Thymus (tissue), 11 donors: ENCODE results near the gene RSPH10B2. TPM values are rescaled to one million over a fixed set of nuclear protein-coding genes. Genes with fewer than 3 reads are reported as not detected.
"Not testable (repeated sequence)": the region's sequence is repeated elsewhere in the genome, so short reads cannot be mapped to it uniquely, and the experiment has no call there.

ENCODE experiments used
- DNase-seq, 9 donors: peaks; one replicate each; pipeline ENCODE4 v3.0.0-alpha.2; 2013; ENCODE audit warnings: low spot score in 9 of 9, low read depth in 6 of 9, missing footprints in 1 of 9
- H3K27ac ChIP-seq, 2 donors: one replicate each; pipeline ENCODE4 v1.5.1; 2013; ENCODE audit warnings: control low read depth in 1 of 2, low read depth in 1 of 2, low read length in 1 of 2, mild to moderate bottlenecking in 1 of 2, moderate library complexity in 1 of 2
- H3K27me3 ChIP-seq, 2 donors: one replicate each; pipeline ENCODE4 v1.5.1; 2013; ENCODE audit warnings: low read length in 1 of 2; ENCODE audit not compliant: control insufficient read depth in 2 of 2, insufficient read depth in 1 of 2
- H3K36me3 ChIP-seq, 2 donors: one replicate each; pipeline ENCODE4 v1.5.1; 2013; ENCODE audit warnings: low read length in 1 of 2, mild to moderate bottlenecking in 1 of 2, moderate library complexity in 1 of 2; ENCODE audit not compliant: control insufficient read depth in 2 of 2, insufficient read depth in 2 of 2
- H3K4me1 ChIP-seq, 2 donors: one replicate each; pipeline ENCODE4 v1.5.1; 2013; ENCODE audit warnings: low read length in 2 of 2; ENCODE audit not compliant: control insufficient read depth in 2 of 2, insufficient read depth in 2 of 2
- H3K4me3 ChIP-seq, 2 donors: one replicate each; pipeline ENCODE4 v1.5.1; 2013; ENCODE audit warnings: low read length in 2 of 2, control low read depth in 1 of 2, mild to moderate bottlenecking in 1 of 2
- H3K9me3 ChIP-seq, 2 donors: one replicate each; pipeline ENCODE4 v1.5.1; 2013; ENCODE audit warnings: low read length in 1 of 2, mild to moderate bottlenecking in 1 of 2; ENCODE audit not compliant: control insufficient read depth in 2 of 2, insufficient read depth in 1 of 2
- WGBS: extraction: QIAGEN DNeasy Blood & Tissue Kit; methylation state at CpG from one replicate; pipeline ENCODE4 v1.1.7; 2013; 5-methylcytosine and 5-hydroxymethylcytosine counted together
- polyA plus RNA-seq: library from polyadenylated mRNA; stranded (reverse); fragments of 200-250 nt; gene quantifications from one replicate; pipeline ENCODE4 v1.2.3, GENCODE V29; 2013
- total RNA-seq: library from RNA; stranded (reverse); fragments of 120-200 nt; gene quantifications from one replicate; pipeline ENCODE4 v1.2.4, GENCODE V29; 2013
- donor health status: healthy.

The RSPH10B2 gene
- total and polyA plus RNA-seq, 2 donors: 0.14 to 0.25 TPM

DNA sequence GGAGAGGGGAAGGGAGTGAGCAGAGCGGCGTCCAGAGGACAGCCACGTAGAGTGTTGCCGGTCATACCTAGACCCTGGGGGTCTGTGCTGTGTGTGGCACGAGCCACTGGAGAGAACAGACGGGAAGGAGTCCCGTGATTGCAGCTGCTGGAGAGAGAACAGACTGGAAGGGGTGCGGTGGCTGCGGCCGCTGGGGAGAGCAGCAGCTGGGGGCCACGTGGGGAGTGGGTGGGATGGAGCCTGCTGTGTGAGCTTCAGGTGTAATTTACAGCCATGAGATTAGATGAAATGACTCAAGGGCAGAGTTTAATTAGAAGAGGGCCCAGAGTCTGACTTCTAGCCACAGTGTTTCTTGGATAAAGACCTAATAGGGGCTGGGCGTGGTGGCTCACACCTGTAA, 4.6 kb upstream of the RSPH10B2 start:
- not testable (repeated sequence) for H3K27ac ChIP-seq, H3K4me1 ChIP-seq, DNase-seq, H3K36me3 ChIP-seq, H3K9me3 ChIP-seq, H3K27me3 ChIP-seq, H3K4me3 ChIP-seq
- 99% methylated on average over 6 of the region's 12 CpGs for WGBS

- H3K9me3 ChIP-seq, H3K27ac ChIP-seq, H3K36me3 ChIP-seq, H3K4me3 ChIP-seq, H3K4me1 ChIP-seq, DNase-seq, H3K27me3 ChIP-seq: not testable (repeated sequence)
- WGBS: 99% methylated on average over 3 of the region's 6 CpGs
These were observed 3.7 kb upstream of the RSPH10B2 start for GRCh38 chr7:6750173-6750572.

- 100% methylated on average over 1 of the region's 12 CpGs for WGBS
- not testable (repeated sequence) for H3K27ac ChIP-seq, H3K4me3 ChIP-seq, DNase-seq, H3K36me3 ChIP-seq, H3K9me3 ChIP-seq, H3K27me3 ChIP-seq, H3K4me1 ChIP-seq
These were observed 7.3 kb downstream of the RSPH10B2 start for GRCh38 chr7:6761186-6761585.

DNA sequence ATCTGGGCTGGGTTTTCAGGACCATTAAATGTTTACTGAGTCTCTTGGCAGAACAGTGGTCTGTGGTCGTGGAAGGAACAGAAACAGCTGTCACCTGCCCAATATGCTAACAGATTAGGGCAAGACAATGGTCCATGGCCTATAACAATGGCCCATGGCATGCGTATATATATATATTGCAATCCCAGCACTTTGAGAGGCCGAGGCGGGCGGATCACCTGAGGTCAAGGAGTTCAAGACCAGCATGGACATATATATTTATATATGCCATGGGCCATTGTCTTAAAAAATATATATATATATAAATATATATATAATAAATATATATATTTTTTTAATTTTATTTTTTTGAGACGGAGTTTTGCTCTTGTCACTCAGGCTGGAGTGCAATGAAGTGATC, 27.7 kb downstream of the RSPH10B2 start:
- not testable (repeated sequence) for H3K4me3 ChIP-seq, H3K4me1 ChIP-seq, H3K36me3 ChIP-seq, H3K9me3 ChIP-seq, H3K27ac ChIP-seq, H3K27me3 ChIP-seq, DNase-seq
- 93% methylated on average over 6 of the region's 6 CpGs for WGBS

DNA sequence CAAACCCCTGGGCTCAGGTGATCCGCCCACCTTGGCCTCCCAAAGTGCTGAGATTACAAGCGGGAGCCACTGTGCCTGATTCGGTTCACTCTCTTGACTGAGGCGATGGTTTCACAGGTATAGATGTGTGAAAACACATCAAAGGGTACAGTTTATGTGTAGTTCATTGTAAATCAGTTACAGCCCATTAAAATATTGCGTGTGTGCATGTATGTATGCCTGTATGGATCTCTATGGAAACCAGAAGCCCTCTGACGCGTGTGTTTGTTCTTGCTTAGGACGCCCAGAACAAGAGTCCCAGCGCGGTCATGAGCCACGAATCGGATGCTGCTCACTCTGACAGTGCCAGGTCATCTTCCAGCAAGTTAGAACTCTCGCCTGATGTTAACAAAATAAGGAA, 35.5 kb downstream of the RSPH10B2 start:
- not testable (repeated sequence) for H3K27ac ChIP-seq, H3K4me1 ChIP-seq, DNase-seq, H3K4me3 ChIP-seq, H3K36me3 ChIP-seq, H3K9me3 ChIP-seq, H3K27me3 ChIP-seq
- WGBS: no CpG with 5 or more reads among the region's 13 CpGs

GRCh38 chr7:6792113-6792872, 38.4 kb downstream of the RSPH10B2 start:
- H3K27me3 ChIP-seq, H3K9me3 ChIP-seq, H3K27ac ChIP-seq, H3K4me1 ChIP-seq, H3K4me3 ChIP-seq, H3K36me3 ChIP-seq, DNase-seq: not testable (repeated sequence)
- 95% methylated on average over 8 of the region's 15 CpGs for WGBS

- not testable (repeated sequence) for H3K36me3 ChIP-seq, H3K27ac ChIP-seq, H3K27me3 ChIP-seq, DNase-seq, H3K4me1 ChIP-seq, H3K9me3 ChIP-seq, H3K4me3 ChIP-seq
- 100% methylated on average over 2 of the region's 11 CpGs for WGBS
These were observed 40.4 kb downstream of the RSPH10B2 start for GRCh38 chr7:6794276-6794675.

GRCh38 chr7:6797218-6797617, 43.3 kb downstream of the RSPH10B2 start:
- not testable (repeated sequence) for H3K9me3 ChIP-seq, H3K27me3 ChIP-seq, H3K4me1 ChIP-seq, H3K4me3 ChIP-seq, H3K27ac ChIP-seq, H3K36me3 ChIP-seq, DNase-seq
- WGBS: 97% methylated on average over 5 of the region's 5 CpGs

- H3K27ac ChIP-seq, H3K27me3 ChIP-seq, H3K9me3 ChIP-seq, H3K36me3 ChIP-seq, DNase-seq, H3K4me3 ChIP-seq, H3K4me1 ChIP-seq: not testable (repeated sequence)
- 100% methylated on average over 1 of the region's 8 CpGs for WGBS
These were observed 44.1 kb downstream of the RSPH10B2 start for GRCh38 chr7:6798047-6798446.

GRCh38 chr7:6799887-6800286, 46.0 kb downstream of the RSPH10B2 start:
- not testable (repeated sequence) for H3K27me3 ChIP-seq, H3K4me1 ChIP-seq, H3K27ac ChIP-seq, H3K36me3 ChIP-seq, DNase-seq, H3K4me3 ChIP-seq, H3K9me3 ChIP-seq
- WGBS: 58% methylated on average over 2 of the region's 12 CpGs
